22Rv1 (cell line): ENCODE results near the gene SMYD1.

ENCODE experiments used
- H3K27ac ChIP-seq: fragments of 450-650 bp; 2 replicates; pipeline ENCODE4 v1.5.1; 2017
- ZFX ChIP-seq: fragments of 450-650 bp; IDR thresholded peaks from 2 replicates; pipeline ENCODE4 v1.6.1; 2017; ENCODE audit warnings: antibody characterized with exemption, borderline replicate concordance
- TF ChIP-seq, protein P1 (sequence below): fragments of 450-650 bp; IDR thresholded peaks from 2 replicates; pipeline ENCODE4 v1.5.1; 2017; ENCODE audit warnings: mild to moderate bottlenecking

SMYD1 gene

DNA sequence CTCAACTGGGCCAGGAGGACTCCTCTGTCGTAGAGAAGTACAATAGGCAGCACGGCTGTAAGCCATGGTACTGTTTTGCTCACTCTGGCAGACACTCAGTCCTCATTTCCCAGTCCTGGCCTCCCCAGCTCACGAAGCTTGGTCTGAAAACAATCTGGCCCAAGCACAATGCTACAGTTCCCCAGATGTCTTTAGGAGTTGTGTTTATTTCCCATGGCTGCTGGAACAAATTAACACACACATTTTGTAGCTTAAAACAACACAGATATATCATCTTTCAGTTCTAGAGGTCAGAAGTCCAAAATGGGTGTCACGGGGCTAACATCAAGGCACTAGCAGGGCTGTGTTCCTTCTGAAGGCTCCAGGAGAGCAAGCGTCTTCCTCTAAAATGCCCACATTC is 47.3 kb downstream of the SMYD1 start:
- H3K27ac ChIP-seq = no peak overlapping the region
- TF ChIP-seq, protein P1, sequence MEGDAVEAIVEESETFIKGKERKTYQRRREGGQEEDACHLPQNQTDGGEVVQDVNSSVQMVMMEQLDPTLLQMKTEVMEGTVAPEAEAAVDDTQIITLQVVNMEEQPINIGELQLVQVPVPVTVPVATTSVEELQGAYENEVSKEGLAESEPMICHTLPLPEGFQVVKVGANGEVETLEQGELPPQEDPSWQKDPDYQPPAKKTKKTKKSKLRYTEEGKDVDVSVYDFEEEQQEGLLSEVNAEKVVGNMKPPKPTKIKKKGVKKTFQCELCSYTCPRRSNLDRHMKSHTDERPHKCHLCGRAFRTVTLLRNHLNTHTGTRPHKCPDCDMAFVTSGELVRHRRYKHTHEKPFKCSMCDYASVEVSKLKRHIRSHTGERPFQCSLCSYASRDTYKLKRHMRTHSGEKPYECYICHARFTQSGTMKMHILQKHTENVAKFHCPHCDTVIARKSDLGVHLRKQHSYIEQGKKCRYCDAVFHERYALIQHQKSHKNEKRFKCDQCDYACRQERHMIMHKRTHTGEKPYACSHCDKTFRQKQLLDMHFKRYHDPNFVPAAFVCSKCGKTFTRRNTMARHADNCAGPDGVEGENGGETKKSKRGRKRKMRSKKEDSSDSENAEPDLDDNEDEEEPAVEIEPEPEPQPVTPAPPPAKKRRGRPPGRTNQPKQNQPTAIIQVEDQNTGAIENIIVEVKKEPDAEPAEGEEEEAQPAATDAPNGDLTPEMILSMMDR = no peak
- no peak for TF ChIP-seq ZFX

DNA sequence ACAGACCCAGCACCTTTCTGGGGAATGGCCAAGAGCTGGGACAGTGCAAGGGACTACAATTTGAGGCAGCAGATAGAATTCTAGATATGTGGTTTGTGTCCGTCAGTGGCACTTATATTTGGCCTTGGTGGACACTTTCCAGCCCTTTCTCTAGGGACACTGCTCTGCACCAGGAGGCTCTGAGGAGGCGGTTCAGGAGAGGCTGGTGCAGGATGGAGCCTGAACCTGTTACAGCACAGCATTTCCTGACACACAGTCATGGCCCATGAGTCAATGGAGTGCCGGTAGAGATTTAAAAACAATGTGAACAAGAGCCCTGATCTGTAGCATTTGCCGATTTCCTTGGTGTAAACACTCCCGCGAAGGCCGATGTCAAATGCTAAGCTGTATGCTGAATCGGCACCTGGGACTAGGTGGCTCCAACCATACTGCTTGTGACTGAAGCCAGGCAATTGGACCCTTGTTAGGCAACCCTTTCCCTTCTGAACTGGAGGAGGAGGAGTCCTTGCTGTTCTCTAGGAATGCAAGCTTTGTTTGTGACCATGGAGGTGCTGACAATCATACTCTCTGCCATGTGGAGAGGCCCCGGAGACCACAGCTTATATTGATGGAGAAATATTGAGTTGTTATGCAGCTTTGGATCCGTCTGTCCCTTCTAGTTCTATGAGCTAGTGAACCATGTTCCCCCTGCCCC is 48.3 kb downstream of the SMYD1 start:
- no peak for TF ChIP-seq ZFX
- no peak overlapping the region for H3K27ac ChIP-seq

DNA sequence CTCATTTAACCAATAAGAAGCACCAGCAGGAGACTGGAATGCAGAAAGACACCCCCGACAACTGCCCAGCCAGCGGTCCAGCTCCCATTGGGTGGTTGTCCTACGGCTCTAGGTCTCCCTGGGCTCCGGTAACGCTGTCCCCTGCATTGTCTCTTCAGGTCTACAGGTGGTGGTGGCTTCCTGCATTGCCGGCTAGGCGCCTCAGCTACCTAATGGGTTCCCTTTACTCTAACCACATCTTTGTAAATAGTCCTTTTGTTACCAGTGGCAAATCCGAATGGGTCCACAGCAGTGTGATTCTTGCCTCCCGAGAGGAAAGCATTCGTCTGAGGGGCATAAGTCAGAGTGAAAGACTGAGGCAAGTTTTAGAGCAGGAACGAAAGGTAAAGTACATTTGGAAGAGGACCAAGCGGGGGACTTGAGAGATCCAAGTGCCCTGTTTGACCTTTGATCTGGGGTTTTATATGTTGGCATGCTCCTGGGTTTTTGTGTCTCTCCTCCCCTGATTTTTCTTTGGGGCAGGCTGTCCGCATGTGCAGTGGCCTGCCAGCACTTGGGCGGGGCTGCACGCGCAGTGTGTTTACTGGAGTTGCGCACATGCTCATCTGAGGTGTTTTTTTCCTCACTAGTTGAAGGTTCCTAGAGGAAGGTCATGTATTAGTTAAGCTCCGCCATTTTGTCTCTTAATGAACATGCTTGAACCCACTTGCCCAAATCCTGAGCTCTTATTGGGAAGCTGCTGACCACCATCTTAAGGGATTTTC is 49.2 kb downstream of the SMYD1 start:
- H3K27ac ChIP-seq = no peak overlapping the region
- TF ChIP-seq, protein P1 = no peak
- TF ChIP-seq ZFX = no peak

DNA sequence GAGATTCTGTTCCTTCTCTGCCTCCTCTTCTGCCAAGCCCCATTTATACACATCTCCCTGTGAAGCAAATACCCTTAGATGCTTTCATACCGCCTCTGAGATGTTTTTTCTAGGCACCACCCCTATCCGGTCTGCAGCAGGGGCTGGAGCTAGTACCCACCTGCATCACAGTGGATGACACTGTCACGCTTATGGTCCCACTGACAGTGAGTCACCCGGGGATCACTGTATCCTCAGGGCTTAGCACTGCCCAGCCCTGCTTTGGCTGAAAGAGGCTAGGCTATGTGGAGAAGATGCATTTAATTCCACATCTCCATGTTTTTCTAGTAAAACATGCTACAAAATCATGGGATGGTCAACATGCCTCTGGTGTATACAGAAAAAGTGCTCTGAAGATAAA is 50.3 kb downstream of the SMYD1 start:
- no peak overlapping the region for H3K27ac ChIP-seq
- TF ChIP-seq, protein P1 = no peak
- no peak for TF ChIP-seq ZFX

DNA sequence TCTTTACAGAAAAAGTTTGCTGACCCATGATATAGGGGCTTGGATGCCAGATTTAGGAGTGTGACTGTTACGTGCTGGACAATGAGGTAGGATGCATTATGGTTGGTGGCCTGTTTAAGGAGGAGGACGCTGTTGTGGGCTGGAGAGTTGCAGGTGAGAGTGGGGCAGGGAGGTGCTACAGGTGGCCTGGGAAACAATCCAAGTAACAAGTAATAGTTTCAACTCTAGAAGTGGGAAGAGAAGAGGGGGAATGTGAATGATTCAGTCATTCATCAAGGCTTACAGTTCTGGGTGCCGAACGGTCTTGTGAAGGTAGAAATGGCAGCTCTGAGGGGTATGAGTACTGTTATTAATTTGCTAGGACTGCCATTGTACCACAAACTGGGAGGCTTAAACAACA is 54.1 kb downstream of the SMYD1 start:
- no peak overlapping the region for H3K27ac ChIP-seq
- no peak for TF ChIP-seq ZFX
- TF ChIP-seq, protein P1 = no peak

DNA sequence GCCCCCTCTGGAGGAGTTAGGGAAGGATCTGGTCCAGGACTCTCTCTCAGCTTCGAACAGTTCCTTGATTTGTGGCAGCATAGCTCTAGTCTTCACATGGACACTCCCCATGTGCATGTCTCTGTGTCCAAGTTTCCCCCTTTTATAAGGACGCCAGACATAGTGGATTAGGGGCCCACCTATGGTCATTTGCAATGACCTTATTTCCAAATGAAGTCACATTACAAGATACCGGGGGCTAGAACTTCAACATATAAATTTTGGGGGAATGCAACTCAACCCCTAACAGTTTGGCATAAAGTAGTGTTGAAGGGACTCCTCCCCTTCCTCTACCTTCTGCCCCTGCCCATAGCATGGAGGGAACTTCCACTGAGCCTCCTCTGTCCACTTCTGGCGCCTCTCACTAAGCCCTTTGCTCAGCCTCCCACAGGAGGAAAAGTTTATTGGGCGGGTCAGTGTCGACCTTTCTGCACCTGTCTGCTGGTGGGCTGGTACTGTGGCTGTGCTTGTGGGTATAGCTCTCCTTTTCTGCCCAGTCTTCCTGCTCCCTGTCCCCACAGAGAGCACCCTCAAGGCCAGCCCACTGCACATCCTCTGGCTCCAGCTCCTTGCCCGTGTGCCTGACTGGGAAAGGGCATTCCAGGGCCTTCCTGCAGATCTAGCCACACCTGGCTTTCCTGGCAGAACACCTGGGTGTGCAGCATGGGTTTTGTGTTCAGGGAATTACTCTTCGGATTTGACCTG is 54.7 kb downstream of the SMYD1 start:
- no peak overlapping the region for H3K27ac ChIP-seq
- no peak for TF ChIP-seq ZFX

DNA sequence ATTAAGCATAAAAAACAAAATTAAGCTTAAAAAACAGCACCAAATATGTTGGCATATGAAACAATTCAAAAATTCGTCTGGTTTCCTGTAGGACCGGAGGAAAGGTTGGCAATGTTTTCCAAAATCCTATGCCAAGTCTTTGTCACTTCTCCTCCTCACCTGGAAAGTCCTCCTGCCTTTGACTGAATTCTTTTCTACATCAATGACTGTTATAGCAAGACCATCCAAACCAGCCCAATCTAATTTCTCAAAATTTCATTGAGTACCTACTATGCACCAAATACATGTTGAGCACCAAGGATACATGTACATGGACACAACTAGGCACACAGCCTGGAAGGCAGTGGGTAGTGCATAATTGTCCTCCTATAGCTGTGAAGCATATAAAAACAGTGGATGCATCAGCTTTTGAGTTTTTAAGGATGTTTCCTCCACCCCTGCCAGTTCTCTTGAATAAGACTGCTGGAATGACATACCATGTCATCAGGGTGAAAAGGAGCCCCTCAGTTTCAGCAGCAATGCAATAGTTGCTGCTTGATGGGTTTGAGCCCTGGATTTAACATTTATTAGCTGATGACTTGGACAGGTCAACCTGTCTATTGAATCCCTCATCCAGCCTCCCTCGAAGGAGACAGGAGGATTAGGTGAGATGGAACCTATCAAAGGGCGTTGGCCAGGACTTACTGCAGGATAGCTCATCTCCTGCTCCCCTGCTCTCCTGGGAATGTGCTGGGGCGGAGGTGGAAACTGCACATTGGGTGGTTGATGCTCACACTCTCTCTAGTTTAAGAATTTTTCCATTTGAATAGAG is 55.7 kb downstream of the SMYD1 start:
- TF ChIP-seq, protein P1 = no peak
- TF ChIP-seq ZFX = no peak
- H3K27ac ChIP-seq = no peak overlapping the region
